HG02840 (cell line): Measurements from ENCODE around the gene DUS4L.
"Not testable (repeated sequence)": the region's sequence is repeated elsewhere in the genome, so short reads cannot be mapped to it uniquely, and the experiment has no call there.

Experiments
- ATAC-seq: cut with Tn5 transposase; IDR thresholded peaks from one replicate; pipeline ENCODE4 v1.9.1; 2021; ENCODE audit warnings: mild to moderate bottlenecking, moderate library complexity, moderate number of reproducible peaks; ENCODE audit not compliant: unreplicated experiment, low FRiP score

DUS4L gene, protein sequence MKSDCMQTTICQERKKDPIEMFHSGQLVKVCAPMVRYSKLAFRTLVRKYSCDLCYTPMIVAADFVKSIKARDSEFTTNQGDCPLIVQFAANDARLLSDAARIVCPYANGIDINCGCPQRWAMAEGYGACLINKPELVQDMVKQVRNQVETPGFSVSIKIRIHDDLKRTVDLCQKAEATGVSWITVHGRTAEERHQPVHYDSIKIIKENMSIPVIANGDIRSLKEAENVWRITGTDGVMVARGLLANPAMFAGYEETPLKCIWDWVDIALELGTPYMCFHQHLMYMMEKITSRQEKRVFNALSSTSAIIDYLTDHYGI

DNA sequence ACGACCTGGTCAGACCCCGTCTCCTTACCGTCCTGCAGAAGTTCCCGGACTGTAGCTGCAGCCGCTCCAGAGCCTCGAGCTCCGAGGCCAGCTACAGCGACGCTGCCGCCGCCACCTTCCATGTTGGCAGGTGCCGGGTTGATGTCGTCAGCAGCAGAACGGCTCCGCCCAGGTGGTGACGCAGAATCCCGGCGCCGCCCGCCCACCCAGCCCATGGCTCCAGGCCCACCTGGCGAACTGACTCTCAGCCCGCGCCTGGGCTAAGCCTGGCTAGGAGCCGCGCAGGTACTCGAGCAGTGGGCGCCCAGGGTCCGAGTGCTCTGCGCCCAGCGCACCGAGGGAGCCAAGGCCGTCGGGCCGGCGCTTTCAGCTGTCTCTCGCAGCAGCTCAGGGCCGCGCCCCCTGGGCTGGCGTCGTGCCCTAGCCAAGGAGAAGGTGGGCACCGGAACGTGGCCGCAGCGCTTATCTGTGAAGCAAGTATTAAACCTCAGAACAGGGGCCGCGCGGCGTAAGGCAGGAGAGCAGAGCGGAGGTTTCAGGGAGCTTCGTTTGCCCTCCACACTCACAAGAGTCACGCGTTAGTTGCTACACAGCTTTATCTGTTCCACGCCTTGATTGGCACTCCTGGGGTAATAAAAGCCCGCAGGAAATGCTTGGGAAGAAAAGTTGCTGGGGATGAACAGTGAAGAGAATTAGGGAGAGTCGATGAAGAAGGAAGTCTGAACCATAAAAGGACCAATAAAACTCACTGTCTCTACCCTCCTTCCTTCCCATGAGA is at the start of gene DUS4L, which contains the start of gene COG5:
DUS4L (plus strand) TSS at position 197 of the 778 bp plus-strand sequence. CDS start 3,100 bp downstream, outside the sequence.
COG5 (minus strand) TSS at position 146 of the 778 bp plus-strand sequence; CDS start at position 122, 24 bp downstream.
- peak; percentile 95 for ATAC-seq

DNA sequence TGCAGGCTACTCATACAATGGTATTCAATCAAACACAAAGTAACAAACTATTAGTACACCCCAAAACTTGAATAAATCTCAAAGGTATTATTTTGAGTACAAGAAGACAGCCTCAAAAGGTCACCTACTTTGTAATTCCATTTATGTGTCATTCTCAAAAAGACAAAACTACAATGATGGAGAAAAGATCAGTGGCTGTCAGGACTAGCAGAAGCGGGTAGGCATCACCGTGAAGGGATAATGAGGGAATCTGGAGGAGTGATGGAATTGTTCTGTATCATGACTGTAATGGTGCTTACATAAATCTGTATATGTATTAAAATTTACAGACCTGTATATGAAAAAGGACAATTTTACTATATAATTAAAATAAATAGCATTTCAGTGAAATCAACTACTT is 37.1 kb upstream of the DUS4L start:
- ATAC-seq = no peak

DNA sequence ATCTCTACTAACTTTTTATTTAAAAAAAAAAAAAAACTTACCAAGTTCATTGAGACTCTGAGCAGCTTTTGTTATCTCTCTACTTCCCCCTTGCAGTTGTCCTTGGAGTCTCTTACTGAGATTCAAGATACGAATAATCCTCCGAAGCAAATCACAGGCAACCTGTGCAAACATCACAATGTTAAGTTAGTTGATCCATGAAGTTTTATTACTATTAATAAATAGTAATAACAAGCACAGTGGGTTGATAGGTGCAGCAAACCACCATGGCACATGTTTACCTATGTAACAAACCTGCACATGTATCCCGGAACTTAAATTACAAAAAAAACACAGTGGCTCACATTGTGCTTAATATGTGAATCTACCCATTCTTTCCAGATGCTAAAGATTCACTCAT is 36.6 kb upstream of the DUS4L start:
- ATAC-seq = no peak

DNA sequence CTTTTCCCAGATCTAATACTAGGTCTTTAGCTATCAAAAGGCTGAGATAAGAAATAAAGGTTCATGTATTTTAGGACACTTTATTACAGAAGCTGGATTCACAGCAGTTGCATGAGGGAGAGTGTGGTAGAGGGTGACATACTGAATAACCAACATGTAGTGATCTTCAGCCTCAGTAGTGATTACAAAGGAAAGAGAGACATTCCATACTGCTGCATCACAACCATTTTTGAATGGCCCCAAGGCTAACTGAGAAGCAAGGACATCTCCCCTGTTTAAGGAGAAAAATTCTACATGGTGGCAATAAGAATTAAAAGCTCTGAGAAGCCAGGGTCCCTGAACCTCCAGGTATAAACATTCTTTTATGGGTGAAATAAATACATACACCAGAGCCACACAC is 35.3 kb upstream of the DUS4L start:
- no peak for ATAC-seq

DNA sequence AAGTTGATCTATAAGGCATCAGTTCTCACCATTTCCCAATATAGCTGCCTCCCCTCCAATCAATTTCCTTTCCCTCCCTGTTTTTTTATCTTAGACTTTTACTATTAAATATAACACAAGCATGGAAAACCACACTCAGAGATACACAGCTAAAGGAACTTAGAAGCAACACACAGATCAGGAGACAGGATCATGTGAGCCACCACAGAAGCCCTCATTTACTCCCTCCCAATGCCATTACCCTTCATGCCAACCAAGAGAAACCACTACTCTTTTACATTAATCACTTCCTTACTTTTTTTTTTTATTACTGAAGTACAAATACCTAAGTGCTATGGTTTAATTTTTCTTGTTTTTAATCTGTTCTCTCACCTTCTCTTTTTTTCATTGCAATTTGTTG is 33.0 kb upstream of the DUS4L start:
- no peak for ATAC-seq

DNA sequence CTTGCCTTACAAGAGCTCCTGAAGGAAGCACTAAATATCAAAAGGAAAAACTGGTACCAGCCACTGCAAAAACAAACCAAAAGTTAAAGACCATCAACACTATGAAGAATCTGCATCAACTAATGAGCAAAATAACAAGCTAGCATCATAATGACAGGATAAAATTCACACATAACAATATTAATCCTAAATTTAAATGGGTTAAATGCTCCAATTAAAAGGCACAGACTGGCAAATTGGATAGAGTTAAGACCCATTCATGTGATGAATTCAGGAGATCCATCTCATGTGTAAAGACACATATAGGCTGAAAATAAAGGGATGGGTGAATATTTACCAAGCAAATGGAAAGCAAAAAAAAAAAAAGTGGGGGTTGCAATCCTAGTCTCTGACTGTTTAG is 29.6 kb upstream of the DUS4L start:
- no peak for ATAC-seq

DNA sequence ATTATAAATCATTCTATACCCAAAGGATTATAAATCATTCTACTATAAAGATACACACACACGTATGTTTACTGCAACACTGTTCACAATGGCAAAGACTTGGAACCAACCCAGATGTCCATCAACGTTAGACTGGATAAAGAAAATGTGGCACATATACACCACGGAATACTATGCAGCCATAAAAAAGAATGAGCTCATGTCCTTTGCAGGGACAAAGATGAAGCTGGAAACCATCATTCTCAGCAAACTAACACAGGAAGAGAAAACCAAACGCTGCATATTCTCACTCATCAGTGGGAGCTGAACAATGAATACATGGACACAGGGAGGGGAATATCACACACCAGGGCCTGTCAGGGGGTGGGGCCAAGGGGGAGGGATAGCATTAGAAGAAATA is 26.5 kb upstream of the DUS4L start:
- ATAC-seq = not testable (repeated sequence)

DNA sequence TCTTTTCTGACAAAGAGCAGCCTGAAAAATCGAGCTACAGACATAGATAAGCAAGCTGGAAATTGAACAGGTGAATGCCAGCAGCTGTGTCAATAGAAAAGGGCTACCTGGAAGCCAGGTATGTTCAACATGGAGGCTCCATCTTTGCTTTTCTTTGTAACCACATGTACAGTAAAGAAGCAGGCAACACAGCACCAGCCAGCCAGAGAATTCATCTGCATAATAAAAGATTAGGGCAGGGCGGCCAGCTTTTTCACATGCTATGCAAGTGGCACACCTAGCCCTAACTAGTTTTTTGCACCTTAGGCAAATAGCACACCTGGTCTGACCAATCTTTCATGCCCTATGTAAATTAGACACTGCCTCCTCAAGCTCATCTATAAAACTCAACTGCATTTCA is 25.8 kb upstream of the DUS4L start:
- ATAC-seq = no peak

DNA sequence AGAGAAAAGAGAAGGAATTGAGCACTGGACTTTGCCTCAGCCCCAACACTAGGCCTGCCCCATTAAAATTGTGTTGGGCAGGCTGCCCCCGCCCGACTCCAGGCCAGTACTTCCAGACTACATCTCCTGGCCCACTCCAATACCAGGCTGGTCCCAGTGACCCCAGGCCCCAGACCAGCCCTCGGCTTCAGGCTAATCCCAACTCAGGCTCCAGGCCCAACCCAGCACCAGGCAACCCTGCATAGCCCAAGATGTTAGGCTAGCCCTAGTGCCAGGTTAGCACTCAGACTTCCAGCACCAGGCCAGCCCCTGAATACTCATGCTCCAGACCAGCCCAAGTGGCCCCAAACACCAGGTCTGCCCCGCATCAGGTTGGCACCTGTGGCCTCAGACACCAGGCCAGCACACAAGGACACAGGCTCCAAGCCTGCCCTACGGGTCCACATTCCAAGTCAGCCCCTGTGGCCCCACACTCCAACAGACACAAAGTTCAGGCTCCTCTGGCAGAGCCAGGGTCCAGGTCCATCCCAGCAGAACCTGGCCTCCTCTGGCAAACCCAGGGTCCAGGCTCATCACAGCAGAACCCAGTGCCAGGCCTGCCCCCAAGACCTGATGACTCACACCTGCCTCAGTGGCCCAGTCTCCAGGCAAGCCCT is 20.3 kb upstream of the DUS4L start:
- ATAC-seq = no peak

DNA sequence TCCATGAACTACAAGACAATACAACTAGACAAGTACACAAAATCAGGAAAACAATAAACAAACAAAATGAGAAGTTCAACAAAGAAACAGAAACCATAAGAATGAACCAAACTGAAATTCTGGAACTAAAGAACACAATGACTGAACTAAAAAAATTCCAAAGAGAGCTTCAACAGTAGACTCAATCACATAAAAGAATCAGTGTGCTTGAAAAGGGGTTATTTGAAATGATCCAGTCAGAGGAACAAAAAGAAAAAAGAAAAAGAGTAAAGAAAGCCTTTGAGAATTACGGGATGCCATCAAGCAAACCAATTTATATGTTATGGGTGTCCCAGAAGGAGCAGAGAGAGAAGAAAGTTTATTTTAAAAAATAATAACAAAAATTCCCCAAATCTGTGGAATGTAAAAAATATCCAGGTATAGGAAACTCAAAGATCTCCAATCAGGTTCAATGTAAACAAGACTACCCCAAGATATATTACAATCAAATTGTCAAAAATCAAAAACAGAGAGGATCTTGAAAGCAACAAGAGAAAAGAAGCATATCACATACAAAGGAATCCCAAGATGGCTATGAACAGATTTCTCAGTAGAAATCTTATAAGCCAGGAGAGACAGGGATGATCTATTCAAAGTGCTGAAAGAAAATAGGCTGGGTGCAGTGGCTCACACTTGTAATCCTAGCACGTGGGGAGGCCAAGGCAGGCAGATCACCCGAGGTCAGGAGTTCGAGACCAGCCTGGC is 18.8 kb upstream of the DUS4L start:
- ATAC-seq = no peak

DNA sequence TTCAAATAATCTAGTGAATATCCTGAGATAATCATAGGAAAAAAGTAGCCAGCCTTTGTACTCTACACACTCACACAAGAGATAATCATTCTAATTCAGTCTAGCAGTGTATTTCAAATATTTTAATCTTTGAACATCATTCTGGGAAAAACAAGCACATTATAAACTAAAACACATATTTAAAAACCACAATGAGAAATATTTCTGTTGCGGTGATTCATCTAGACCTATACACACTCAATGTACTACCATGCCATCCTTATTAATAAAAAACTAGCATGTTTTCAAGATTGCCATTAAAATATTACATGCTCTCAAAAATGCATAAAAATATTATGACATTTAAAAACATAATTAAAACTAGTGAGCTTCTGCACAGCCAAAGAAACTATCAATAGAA is 11.8 kb upstream of the DUS4L start:
- ATAC-seq = no peak

DNA sequence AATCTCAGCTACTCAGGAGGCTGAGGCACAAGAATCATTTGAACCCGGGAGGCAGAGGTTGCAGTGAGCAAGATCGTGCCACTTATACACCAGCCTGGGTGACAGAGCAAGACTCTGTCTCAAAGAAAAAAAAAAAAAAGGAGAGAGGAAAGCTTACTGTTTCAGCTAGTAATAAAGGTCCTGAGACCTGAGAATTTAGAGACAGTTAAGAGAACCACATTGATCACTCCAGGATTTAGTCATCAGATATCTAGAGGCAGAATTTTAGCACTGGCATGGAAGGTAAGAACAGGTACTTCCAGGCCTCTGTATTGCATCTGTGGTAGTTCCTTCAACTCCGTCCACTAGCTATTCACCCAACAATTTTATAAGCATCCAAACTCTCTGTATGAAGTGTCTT is 7.9 kb upstream of the DUS4L start:
- no peak for ATAC-seq

DNA sequence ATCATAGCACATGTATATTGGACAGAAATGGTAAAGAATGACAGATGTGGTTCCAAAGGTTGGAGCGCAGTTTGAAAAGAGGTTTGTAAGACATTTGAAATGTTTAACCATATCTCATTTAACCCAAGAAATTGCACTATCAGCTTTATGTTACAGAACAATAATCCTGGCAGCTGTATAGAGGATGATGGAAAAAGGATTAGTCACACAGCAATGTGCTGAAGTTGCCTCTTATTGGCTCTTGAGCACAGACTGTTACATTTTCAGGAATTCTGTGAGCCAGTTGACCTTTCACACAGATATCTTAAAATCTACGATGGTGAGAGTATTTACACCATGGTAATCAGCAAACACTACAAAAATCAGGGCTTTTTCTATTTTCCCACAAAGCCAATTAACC is 3.9 kb upstream of the DUS4L start:
- no peak for ATAC-seq

DNA sequence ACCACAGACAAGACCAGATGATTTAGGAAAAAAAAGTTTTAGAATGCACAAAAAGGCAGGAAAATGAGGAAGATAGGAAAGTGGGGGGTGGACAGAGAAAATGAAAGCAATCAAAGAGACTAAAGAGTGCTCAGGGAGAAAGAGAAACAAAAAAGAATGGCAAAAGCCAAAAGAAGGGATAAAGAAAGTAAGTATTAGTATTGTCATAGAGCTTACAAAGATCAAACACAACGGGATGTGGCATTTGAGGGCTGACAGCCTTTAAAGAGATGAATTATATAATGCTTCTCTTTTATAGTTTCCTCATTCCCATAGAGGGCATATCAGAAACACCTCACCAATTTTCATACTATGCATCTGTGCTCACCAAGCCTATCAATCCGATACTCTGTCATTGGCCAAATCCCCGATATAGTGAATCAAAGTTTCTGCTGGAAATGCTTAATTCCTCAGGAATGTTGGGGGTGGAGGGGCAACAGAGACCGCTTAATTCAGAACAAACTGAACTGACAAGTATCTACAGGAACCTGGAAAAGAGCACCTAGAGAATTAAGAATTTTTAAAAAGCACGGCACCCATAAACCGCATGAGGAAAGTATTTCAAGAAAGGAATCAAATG is 2.8 kb upstream of the DUS4L start:
- ATAC-seq = no peak

DNA sequence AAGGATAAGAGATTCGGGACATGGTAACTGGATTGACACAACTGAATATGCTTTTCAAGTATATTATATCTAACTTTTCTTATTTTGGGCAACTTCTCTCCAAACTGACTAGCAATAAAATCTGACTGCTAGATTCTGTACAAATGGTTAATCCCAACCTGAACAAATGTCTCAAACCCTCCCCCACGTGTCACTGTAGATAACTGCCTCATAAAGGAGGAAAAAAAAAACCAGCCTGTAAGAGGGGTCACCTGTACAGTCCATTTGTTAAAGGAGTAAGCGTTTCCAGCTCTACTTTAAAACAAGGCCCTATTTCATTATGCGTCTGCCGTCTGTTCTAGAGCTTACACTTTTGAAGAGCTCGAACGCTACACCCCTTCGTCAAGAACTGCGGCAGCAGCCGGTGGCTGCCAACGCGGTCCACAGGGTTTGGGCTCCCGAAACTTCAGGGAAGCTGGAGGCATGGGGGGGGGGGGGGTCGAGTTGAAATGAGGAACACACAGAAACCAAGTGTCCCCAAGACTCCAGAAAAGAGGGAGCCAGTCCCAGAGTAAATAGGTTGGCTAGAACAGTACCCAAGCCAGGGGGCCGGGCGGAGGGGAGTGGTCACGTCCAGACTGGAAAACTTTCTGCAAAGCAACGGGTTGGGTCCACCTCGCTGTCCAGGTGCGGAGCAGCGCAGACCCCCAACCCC is 543 bp upstream of the DUS4L start:
- peak; percentile 53 for ATAC-seq

DNA sequence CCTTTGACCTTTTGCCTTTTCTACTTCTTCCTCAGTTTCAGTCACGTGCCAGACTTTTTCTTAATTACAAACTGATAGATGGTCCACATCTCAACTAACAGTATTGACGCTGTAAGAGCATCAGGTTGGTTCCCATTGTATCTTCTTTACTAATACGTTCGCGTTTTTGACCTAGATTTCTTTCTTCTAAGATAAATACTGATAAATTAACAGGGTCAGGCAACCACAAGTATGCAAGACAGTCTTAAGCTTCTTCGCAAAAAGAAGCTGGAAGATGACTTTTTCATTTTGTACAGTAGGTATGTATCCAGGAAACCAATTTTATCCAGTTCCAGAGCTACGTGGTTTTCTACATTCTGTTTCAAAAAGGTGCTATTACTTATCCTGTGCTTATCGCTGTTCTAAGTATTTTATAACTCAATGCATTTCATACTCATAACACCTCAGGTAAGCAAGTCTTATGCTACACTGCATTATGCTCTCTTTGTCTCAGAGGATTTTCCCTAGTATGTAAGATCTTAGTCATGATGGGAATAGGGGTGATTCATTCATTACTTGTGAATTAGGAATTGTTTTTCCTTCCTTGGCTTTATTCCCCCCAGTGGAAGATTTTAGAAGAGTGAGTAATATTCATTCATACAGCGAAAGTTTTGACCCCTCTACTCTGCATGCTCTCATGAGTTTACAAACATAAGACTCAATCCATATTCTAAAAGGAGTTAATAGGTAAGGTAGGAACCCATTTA is 955 bp downstream of the DUS4L start:
- ATAC-seq = no peak

DNA sequence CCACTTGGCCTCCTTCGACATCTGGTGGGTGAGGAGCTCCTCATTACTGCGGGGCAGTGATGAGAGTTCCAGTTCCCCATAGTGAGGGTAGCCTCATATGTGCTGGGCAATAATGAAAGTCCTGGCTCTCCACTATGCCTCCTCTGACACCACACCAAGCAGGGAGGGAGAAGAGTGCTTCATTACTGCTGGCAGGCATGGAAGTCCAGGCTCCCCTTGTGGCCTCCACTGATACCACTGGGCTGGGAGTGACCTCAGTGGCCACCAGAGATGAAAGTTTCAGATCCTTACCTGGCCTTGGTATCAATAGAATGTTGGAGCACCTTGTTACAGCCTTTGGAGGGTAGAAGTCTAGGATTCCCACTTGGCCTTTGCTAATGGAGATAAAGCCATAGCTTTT is 6.5 kb downstream of the DUS4L start:
- ATAC-seq = no peak

DNA sequence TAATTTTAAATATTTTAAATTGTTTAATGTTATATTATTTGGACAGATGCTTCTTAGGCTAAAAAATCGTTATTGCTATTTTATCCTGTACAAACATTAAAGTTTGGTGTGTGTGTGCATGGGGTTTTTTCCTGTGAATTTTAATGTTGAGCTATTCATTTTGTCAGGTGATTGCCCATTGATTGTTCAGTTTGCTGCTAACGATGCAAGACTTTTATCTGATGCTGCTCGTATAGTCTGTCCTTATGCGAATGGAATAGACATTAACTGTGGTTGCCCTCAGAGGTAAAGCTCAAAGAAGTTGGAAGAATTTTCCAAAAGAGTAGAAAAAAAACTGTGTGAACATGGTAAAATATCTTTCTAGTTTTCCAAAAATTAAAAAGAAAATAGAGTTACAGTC is 9.8 kb downstream of the DUS4L start:
- no peak for ATAC-seq

DNA sequence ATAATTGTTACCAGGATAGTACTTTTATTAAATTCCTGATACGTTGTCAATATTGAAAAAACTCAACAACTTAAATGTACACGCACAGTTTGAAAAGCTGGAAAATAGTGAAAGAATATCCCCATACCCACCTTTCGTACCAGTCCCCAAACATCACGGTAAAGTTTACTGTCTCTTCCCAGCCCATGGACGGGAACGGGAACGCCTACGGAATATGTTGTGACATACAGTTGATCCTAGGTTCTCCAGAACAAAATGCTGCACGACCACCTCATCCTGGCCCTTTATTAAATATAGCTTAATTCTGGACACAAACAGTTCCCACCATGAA is 15.7 kb downstream of the DUS4L start:
- ATAC-seq = no peak
